Endothelial cell of umbilical vein (primary cell): ENCODE measurements around the gene ABCD1. TPM values are rescaled to one million over a fixed set of nuclear protein-coding genes. Genes with fewer than 3 reads are reported as not detected.

Source experiments
- BruUV-seq: library from RNA; stranded (reverse); fragments of 400-500 nt; replicated peaks from 2 replicates; lab custom pipeline; 2021; lab: Mats Ljungman, UMichigan
- CTCF ChIA-PET: fragments of 300-600, 350-600 bp; sonication (Branson Sonifier 250); formaldehyde crosslinking; loops from one replicate; lab custom pipeline; 2021; ENCODE audit warnings: antibody characterized with exemption, inconsistent platforms; lab: Charles Lee
- POLR2A ChIA-PET: fragments of 300-600, 350-600 bp; sonication (Branson Sonifier 250); formaldehyde crosslinking; loops from one replicate; lab custom pipeline; 2021; ENCODE audit warnings: antibody characterized with exemption, inconsistent platforms; lab: Charles Lee
- DNase-seq: peaks from one replicate; pipeline ENCODE4 v3.0.0-alpha.2; 2011; ENCODE audit warnings: low read depth, low spot score
- FAIRE-seq: peaks from 2 replicates; lab custom pipeline; 2011; peaks lifted over from hg19 to GRCh38; lab: Jason Lieb, UNC
- H2AFZ ChIP-seq: 2 replicates; pipeline ENCODE4 v1.6.0; 2012; ENCODE audit warnings: low read depth, low read length, control low read depth, inconsistent platforms
- H3K27ac ChIP-seq: 2 replicates; pipeline ENCODE4 v1.5.1; 2011; ENCODE audit warnings: low read depth, mild to moderate bottlenecking, control low read depth, low read length, moderate library complexity; ENCODE audit not compliant: insufficient read depth
- H3K27me3 ChIP-seq, 2 experiments: 2 replicates each; pipeline versions ENCODE4 v1.6.0 to v1.6.1; 2011; ENCODE audit warnings: low read length in 2 of 2, mixed read lengths in 1 of 2; ENCODE audit not compliant: control insufficient read depth in 2 of 2, insufficient read depth in 2 of 2
- H3K36me3 ChIP-seq, 2 experiments: 2 replicates in 1 of 2; 3 replicates in 1 of 2; pipeline ENCODE4 v1.5.1; 2011; ENCODE audit warnings: low read length in 2 of 2, mild to moderate bottlenecking in 1 of 2, moderate library complexity in 1 of 2; ENCODE audit not compliant: control insufficient read depth in 2 of 2, insufficient read depth in 2 of 2; ENCODE audit errors: extremely low read depth in 1 of 2
- H3K4me1 ChIP-seq: 3 replicates; pipeline ENCODE4 v1.5.1; 2011; ENCODE audit warnings: mild to moderate bottlenecking, low read length; ENCODE audit not compliant: control insufficient read depth, insufficient read depth; ENCODE audit errors: extremely low read depth
- H3K4me2 ChIP-seq: 2 replicates; pipeline ENCODE4 v1.6.1; 2011; ENCODE audit warnings: low read length, control low read depth, mixed read lengths; ENCODE audit not compliant: insufficient read depth
- H3K4me3 ChIP-seq, 3 experiments: fragments of 200-600 bp in 1 of 3; sonication (generic), shearing (Covaris generic) in 1 of 3; replicated peaks in 1 of 3; 2 replicates each; pipeline ENCODE4 v1.5.1; 2011 to 2016; ENCODE audit warnings: control low read depth in 3 of 3, low read length in 3 of 3, mild to moderate bottlenecking in 2 of 3, inconsistent platforms in 1 of 3, low read depth in 1 of 3, moderate library complexity in 1 of 3; ENCODE audit not compliant: insufficient read depth in 1 of 3
- H3K79me2 ChIP-seq: 2 replicates; pipeline ENCODE4 v1.6.0; 2012; ENCODE audit warnings: low read length, inconsistent platforms; ENCODE audit not compliant: control insufficient read depth, insufficient read depth
- H3K9ac ChIP-seq: replicated peaks from 2 replicates; pipeline ENCODE3; 2011; ENCODE audit warnings: low read length, control low read depth; ENCODE audit not compliant: insufficient read depth; ENCODE audit errors: extremely low read depth
- H3K9me1 ChIP-seq: replicated peaks from 3 replicates; pipeline ENCODE4 v1.6.0; 2011; ENCODE audit warnings: mild to moderate bottlenecking, low read length; ENCODE audit not compliant: control insufficient read depth, insufficient read depth; ENCODE audit errors: extremely low read depth
- H3K9me3 ChIP-seq: replicated peaks from 2 replicates; pipeline ENCODE4 v1.5.1; 2012; ENCODE audit warnings: low read length, inconsistent platforms; ENCODE audit not compliant: control insufficient read depth, insufficient read depth
- H4K20me1 ChIP-seq: replicated peaks from 2 replicates; pipeline ENCODE3; 2011; ENCODE audit warnings: mild to moderate bottlenecking, low read length; ENCODE audit not compliant: control insufficient read depth, insufficient read depth; ENCODE audit errors: extremely low read depth
- EZH2 ChIP-seq: IDR thresholded peaks from 2 replicates; pipeline ENCODE4 v1.6.1; 2012; ENCODE audit warnings: borderline replicate concordance, low read depth, mild to moderate bottlenecking, moderate library complexity, low read length, inconsistent platforms; ENCODE audit not compliant: severe bottlenecking
- FOS ChIP-seq: IDR thresholded peaks from 2 replicates; pipeline ENCODE4 v1.6.1; 2011; ENCODE audit warnings: mild to moderate bottlenecking, low read length, moderate library complexity, borderline replicate concordance; ENCODE audit not compliant: insufficient read depth
- GATA2 ChIP-seq: IDR thresholded peaks from 2 replicates; pipeline ENCODE4 v1.7.0; 2011; ENCODE audit warnings: low read depth, mild to moderate bottlenecking, moderate library complexity, mixed read lengths, low read length; ENCODE audit not compliant: insufficient read length, insufficient read depth
- JUN ChIP-seq: IDR thresholded peaks from 2 replicates; pipeline ENCODE4 v1.6.1; 2011; ENCODE audit warnings: borderline replicate concordance, low read depth; ENCODE audit not compliant: insufficient read length, insufficient read depth
- MYC ChIP-seq: IDR thresholded peaks from one replicate; pipeline ENCODE4 v1.6.1; 2011; ENCODE audit warnings: mild to moderate bottlenecking, low read depth, low read length
- POLR2A ChIP-seq: IDR thresholded peaks from 2 replicates; pipeline ENCODE4 v1.6.1; 2012; ENCODE audit warnings: low read depth, mild to moderate bottlenecking, control low read depth, low read length
- POLR2AphosphoS5 ChIP-seq: IDR thresholded peaks from 2 replicates; pipeline ENCODE4 v1.6.1; 2012; ENCODE audit warnings: low read depth, mild to moderate bottlenecking, control low read depth, low read length, moderate library complexity; ENCODE audit not compliant: insufficient read depth
- dilution Hi-C: fragments of 300-500 bp; cut with MboI; formaldehyde crosslinking; loops from one replicate; pipeline ENCODE4 v1.15.0; 2019; ENCODE audit warnings: low sequenced_read_pairs; ENCODE audit not compliant: extremely low pct_ligation_motif_present
- intact Hi-C: fragments of 100-400 bp; cut with micrococcal nuclease; formaldehyde crosslinking; loops from one replicate; pipeline ENCODE4 v1.10.0; 2022
- polyA plus RNA-seq, 4 experiments: library from polyadenylated mRNA; depleted of rRNA in 3 of 4; stranded (reverse) in 3 of 4; unstranded in 1 of 4; fragments of >200 nt; gene quantifications; 2 replicates each; pipeline versions ENCODE4 v1.2.1 to v1.2.3, GENCODE V29; 2011 to 2012; ENCODE audit warnings: missing spikeins in 1 of 4
- total RNA-seq: library from RNA; stranded (reverse); gene quantifications from 2 replicates; pipeline ENCODE4 v1.2.3, GENCODE V29; 2021
- TF ChIP-seq, protein P1 (sequence below): IDR thresholded peaks from 2 replicates; pipeline ENCODE4 v1.6.1; 2011; ENCODE audit not compliant: insufficient read depth, insufficient read length
- TF ChIP-seq, protein P2 (sequence below), 2 donors: IDR thresholded peaks; 1 replicate in 1 of 2; 2 replicates in 1 of 2; pipeline ENCODE4 v1.5.1; 2011; ENCODE audit warnings: low read length in 2 of 2, mild to moderate bottlenecking in 2 of 2, moderate library complexity in 2 of 2, control low read depth in 1 of 2, inconsistent platforms in 1 of 2, low read depth in 1 of 2; ENCODE audit not compliant: insufficient read depth in 1 of 2; ENCODE audit errors: extremely low read depth in 1 of 2

Gene ABCD1
- total and polyA plus RNA-seq, 2 donors (not counting 3 experiments of a cell fraction or from before 2014, with no cell fraction given): 9.1 to 12.9 TPM

GRCh38 chrX:153736871-153737441 lies 12.3 kb downstream of the ABCD1 start:
- Histone ChIP-seq H3K9me1 (no peaks in the 10 kb centered on the region), H4K20me1 (no peaks in the 10 kb centered on the region), H3K4me3 (no peak overlapping the region), H3K79me2 (no peaks in the 10 kb centered on the region), H3K27me3 (no peaks in the 10 kb centered on the region), H3K9me3 (no peaks in the 10 kb centered on the region), H3K27ac (no peak overlapping the region), H3K4me1 (no peaks in the 10 kb centered on the region), H3K9ac (no peak overlapping the region), H3K4me2 (no peak overlapping the region), H3K36me3 (no peaks in the 10 kb centered on the region), H2AFZ (no peak overlapping the region)
- POLR2A ChIA-PET: no interaction called here
- CTCF ChIA-PET: no interaction called here
- TF ChIP-seq JUN (no peak), EZH2 (no peak), FOS (no peak), GATA2 (no peak), POLR2AphosphoS5 (no peak), MYC (no peak), POLR2A (no peak)
- TF ChIP-seq, protein P1, sequence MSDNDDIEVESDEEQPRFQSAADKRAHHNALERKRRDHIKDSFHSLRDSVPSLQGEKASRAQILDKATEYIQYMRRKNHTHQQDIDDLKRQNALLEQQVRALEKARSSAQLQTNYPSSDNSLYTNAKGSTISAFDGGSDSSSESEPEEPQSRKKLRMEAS: no peak
- TF ChIP-seq, protein P2, sequence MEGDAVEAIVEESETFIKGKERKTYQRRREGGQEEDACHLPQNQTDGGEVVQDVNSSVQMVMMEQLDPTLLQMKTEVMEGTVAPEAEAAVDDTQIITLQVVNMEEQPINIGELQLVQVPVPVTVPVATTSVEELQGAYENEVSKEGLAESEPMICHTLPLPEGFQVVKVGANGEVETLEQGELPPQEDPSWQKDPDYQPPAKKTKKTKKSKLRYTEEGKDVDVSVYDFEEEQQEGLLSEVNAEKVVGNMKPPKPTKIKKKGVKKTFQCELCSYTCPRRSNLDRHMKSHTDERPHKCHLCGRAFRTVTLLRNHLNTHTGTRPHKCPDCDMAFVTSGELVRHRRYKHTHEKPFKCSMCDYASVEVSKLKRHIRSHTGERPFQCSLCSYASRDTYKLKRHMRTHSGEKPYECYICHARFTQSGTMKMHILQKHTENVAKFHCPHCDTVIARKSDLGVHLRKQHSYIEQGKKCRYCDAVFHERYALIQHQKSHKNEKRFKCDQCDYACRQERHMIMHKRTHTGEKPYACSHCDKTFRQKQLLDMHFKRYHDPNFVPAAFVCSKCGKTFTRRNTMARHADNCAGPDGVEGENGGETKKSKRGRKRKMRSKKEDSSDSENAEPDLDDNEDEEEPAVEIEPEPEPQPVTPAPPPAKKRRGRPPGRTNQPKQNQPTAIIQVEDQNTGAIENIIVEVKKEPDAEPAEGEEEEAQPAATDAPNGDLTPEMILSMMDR (IDR thresholded peaks at IDR 0.05; ENCODE audit: extremely low read depth in 1 of 2, insufficient read depth in 1 of 2, low read depth in 1 of 2, low read length in 2 of 2): no peak
- FAIRE-seq: no peak
- DNase-seq: no peak
- dilution Hi-C loops (no loop called here), intact Hi-C loops (no loop called here)
- no TSS peak for BruUV-seq
